NCI-H82 treated with DMSO at 0.1 percent for 48 hours (cell line): ENCODE measurements around the gene ZPBP.
A peak's percentile ranks its signal among the peaks of the same experiment; 100 is the strongest.

Source experiments
- DNase-seq: peaks from one replicate; lab custom pipeline; 2025; ENCODE audit not compliant: unreplicated experiment; lab: John Stamatoyannopoulos, UW

Gene ZPBP

GRCh38 chr7:50092579-50093491 is at the start of gene ZPBP:
Gene ZPBP (minus strand): TSS chr7:50093246. CDS start chr7:50093194, 52 bp downstream.
- peak; percentile 6 for DNase-seq

- DNase-seq = peak; percentile 10
Measured at GRCh38 chr7:50142425-50143017, 49.5 kb upstream of the ZPBP start.

- no peak for DNase-seq
Measured at GRCh38 chr7:50141854-50142253, 48.8 kb upstream of the ZPBP start.

- no peak for DNase-seq
Measured at GRCh38 chr7:50141131-50141530, 48.1 kb upstream of the ZPBP start.

- DNase-seq = no peak
Measured at GRCh38 chr7:50140688-50141087, 47.6 kb upstream of the ZPBP start.

- no peak for DNase-seq
Measured at GRCh38 chr7:50138101-50138500, 45.1 kb upstream of the ZPBP start.

- no peak for DNase-seq
Measured at GRCh38 chr7:50125766-50126165, 32.7 kb upstream of the ZPBP start.

GRCh38 chr7:50121286-50121685 is 28.2 kb upstream of the ZPBP start:
- DNase-seq = no peak

- DNase-seq = no peak
Measured at GRCh38 chr7:50119815-50120637, 27.0 kb upstream of the ZPBP start.

GRCh38 chr7:50112250-50112649 is 19.2 kb upstream of the ZPBP start:
- no peak for DNase-seq

- DNase-seq = no peak
Measured at GRCh38 chr7:50101873-50102272, 8.8 kb upstream of the ZPBP start.

- DNase-seq = no peak
Measured at GRCh38 chr7:50095634-50096033, 2.6 kb upstream of the ZPBP start.

GRCh38 chr7:50088463-50089129 is 4.5 kb downstream of the ZPBP start:
- DNase-seq = no peak

- DNase-seq = no peak
Measured at GRCh38 chr7:50085344-50085743, 7.7 kb downstream of the ZPBP start.

- no peak for DNase-seq
Measured at GRCh38 chr7:50073093-50073492, 20.0 kb downstream of the ZPBP start.

- DNase-seq = no peak
Measured at GRCh38 chr7:50069613-50070012, 23.4 kb downstream of the ZPBP start.

GRCh38 chr7:50068850-50069551 is 24.0 kb downstream of the ZPBP start:
- no peak for DNase-seq

GRCh38 chr7:50068026-50068425 is 25.0 kb downstream of the ZPBP start:
- DNase-seq = no peak

GRCh38 chr7:50062951-50063350 is 30.1 kb downstream of the ZPBP start:
- no peak for DNase-seq

GRCh38 chr7:50056131-50056530 is 36.9 kb downstream of the ZPBP start:
- peak; percentile 57 for DNase-seq
